ENCODE data around the gene KCNMA1. TPM values are rescaled to one million over a fixed set of nuclear protein-coding genes. Genes with fewer than 3 reads are reported as not detected.

KCNMA1 gene
- total RNA-seq, 1 experiment from 2014 or later = 20.7 TPM

DNA sequence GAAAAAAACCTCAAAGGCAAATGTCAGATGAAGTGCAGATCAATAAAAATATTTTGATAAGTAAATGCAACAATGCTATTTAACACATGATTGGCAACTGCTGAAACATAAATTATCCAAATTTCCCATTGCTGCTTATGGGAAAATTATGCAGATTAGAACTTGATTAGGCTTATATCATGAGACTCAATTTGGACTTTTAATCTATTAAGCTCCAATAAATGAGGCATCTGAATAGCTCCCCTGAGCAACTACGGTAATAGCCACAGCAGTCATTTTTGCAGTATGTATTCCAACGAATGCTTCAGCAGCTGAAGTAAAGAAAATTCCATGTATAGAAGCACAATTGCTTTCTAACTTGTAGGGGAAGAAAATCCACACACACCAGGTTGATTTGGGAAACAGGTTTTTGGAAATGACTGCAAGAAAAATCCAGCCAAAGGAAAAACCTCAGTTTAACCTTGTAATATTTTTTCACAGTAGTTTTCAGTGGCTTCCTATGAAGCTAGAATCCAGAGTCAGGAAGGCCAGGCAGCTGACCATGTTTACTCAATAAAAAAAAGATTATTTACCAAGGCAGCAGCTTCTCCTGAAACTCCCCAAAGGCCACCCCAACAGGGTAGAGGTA lies 716.1 kb downstream of the KCNMA1 start:
- Mint-ChIP-seq H3K27ac (ENCODE audit: unreplicated experiment) (no peak overlapping the region), H3K9me3 (ENCODE audit: unreplicated experiment) (no peaks in the 10 kb centered on the region), H3K36me3 (ENCODE audit: insufficient read depth, unreplicated experiment) (no peaks in the 10 kb centered on the region), H3K4me1 (ENCODE audit: low read depth, unreplicated experiment) (no peaks in the 10 kb centered on the region), H3K27me3 (ENCODE audit: insufficient read depth, unreplicated experiment) (no peaks in the 10 kb centered on the region), H3K4me3 (ENCODE audit: unreplicated experiment) (no peak overlapping the region)
- TF ChIP-seq, protein P1, sequence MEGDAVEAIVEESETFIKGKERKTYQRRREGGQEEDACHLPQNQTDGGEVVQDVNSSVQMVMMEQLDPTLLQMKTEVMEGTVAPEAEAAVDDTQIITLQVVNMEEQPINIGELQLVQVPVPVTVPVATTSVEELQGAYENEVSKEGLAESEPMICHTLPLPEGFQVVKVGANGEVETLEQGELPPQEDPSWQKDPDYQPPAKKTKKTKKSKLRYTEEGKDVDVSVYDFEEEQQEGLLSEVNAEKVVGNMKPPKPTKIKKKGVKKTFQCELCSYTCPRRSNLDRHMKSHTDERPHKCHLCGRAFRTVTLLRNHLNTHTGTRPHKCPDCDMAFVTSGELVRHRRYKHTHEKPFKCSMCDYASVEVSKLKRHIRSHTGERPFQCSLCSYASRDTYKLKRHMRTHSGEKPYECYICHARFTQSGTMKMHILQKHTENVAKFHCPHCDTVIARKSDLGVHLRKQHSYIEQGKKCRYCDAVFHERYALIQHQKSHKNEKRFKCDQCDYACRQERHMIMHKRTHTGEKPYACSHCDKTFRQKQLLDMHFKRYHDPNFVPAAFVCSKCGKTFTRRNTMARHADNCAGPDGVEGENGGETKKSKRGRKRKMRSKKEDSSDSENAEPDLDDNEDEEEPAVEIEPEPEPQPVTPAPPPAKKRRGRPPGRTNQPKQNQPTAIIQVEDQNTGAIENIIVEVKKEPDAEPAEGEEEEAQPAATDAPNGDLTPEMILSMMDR (IDR thresholded peaks at IDR 0.05; ENCODE audit: insufficient read depth in 1 of 2, low read depth in 1 of 2, low read length in 1 of 2, severe bottlenecking in 1 of 2, unreplicated experiment in 1 of 2) = no peak
- ChIA-PET POLR2A (no interaction called here), CTCF (no interaction called here)
- Histone ChIP-seq H3K4me3 (ENCODE audit: low read depth, low read length) (no peak overlapping the region), H3K27me3 (replicated peaks; ENCODE audit: control insufficient read depth, insufficient read depth, low read length) (no peaks in the 10 kb centered on the region; the same call in 1 of the 2 replicates), H3K4me1 (no peaks in the 10 kb centered on the region), H3K36me3 (ENCODE audit: control insufficient read depth, insufficient read depth, low read length) (no peaks in the 10 kb centered on the region), H3K9me3 (no peaks in the 10 kb centered on the region)
- DNase-seq = no peak
- intact Hi-C loops (cut with micrococcal nuclease; ENCODE audit: unreplicated experiment) = no loop called here
- no TSS peak for BruUV-seq (replicated peaks)

DNA sequence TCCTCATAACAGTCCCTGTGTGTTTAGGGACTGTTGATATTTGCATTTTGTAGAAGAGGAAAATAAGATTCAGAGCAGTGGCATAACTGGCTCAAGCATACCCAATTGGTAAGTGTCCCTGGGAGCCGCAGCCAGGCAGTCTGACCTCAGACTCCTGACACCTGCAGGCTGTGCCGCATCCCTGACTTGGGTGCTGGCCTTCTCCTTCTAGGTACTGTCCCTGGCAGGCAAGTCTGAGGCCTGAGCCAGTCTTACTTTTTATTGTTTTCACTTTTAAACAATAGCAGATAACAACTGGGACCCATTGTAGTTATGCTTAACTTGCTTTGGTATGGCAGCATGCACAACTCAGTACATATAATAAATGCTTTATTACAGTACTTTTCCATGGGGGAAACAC lies 717.0 kb downstream of the KCNMA1 start:
- Histone ChIP-seq H3K4me3 (ENCODE audit: low read depth, low read length) (no peak overlapping the region), H3K9me3 (no peaks in the 10 kb centered on the region), H3K4me1 (no peaks in the 10 kb centered on the region), H3K27me3 (replicated peaks; ENCODE audit: control insufficient read depth, insufficient read depth, low read length) (no peaks in the 10 kb centered on the region; the same call in 1 of the 2 replicates), H3K36me3 (ENCODE audit: control insufficient read depth, insufficient read depth, low read length) (no peaks in the 10 kb centered on the region)
- no peak overlapping the region for H3K4me3 Mint-ChIP-seq (ENCODE audit: unreplicated experiment)
- no peak overlapping the region for H3K27ac Mint-ChIP-seq (ENCODE audit: unreplicated experiment)
- H3K27me3 Mint-ChIP-seq (ENCODE audit: insufficient read depth, unreplicated experiment) = no peaks in the 10 kb centered on the region
- TF ChIP-seq, protein P1 (IDR thresholded peaks at IDR 0.05; ENCODE audit: insufficient read depth in 1 of 2, low read depth in 1 of 2, low read length in 1 of 2, severe bottlenecking in 1 of 2, unreplicated experiment in 1 of 2) = no peak
- BruUV-seq (replicated peaks) = no TSS peak
- ChIA-PET POLR2A (no interaction called here), CTCF (no interaction called here)
- DNase-seq = no peak
- H3K4me1 Mint-ChIP-seq (ENCODE audit: low read depth, unreplicated experiment) = no peaks in the 10 kb centered on the region
- no peaks in the 10 kb centered on the region for H3K9me3 Mint-ChIP-seq (ENCODE audit: unreplicated experiment)
- intact Hi-C loops (cut with micrococcal nuclease; ENCODE audit: unreplicated experiment) = no loop called here
- H3K36me3 Mint-ChIP-seq (ENCODE audit: insufficient read depth, unreplicated experiment) = no peaks in the 10 kb centered on the region

DNA sequence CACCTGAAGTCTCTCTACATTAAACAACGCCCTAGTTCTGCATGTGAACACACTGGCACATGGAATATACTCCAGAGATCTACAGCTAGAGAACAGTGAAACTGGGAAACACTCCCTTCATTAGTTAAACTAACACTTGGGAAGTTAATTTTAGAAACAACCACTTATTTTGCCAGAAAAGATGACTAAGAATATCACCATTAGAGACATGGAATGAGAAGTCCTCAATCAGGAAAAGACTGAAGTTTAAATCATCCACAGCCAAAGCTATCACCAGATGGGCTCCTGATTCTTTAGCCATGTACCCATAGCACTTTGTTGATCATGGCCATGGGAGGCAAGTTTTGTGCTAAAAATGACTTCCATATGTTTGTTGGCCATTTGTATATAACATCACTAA lies 719.5 kb downstream of the KCNMA1 start:
- no peaks in the 10 kb centered on the region for H3K9me3 Mint-ChIP-seq (ENCODE audit: unreplicated experiment)
- ChIA-PET POLR2A (no interaction called here), CTCF (no interaction called here)
- Histone ChIP-seq H3K4me1 (no peaks in the 10 kb centered on the region), H3K27me3 (replicated peaks; ENCODE audit: control insufficient read depth, insufficient read depth, low read length) (no peaks in the 10 kb centered on the region; the same call in 1 of the 2 replicates), H3K36me3 (ENCODE audit: control insufficient read depth, insufficient read depth, low read length) (no peaks in the 10 kb centered on the region), H3K4me3 (ENCODE audit: low read depth, low read length) (no peak overlapping the region), H3K9me3 (no peaks in the 10 kb centered on the region)
- intact Hi-C loops (cut with micrococcal nuclease; ENCODE audit: unreplicated experiment) = no loop called here
- H3K27me3 Mint-ChIP-seq (ENCODE audit: insufficient read depth, unreplicated experiment) = peaks cover 3% of the 10 kb centered on the region
- no peak overlapping the region for H3K27ac Mint-ChIP-seq (ENCODE audit: unreplicated experiment)
- BruUV-seq (replicated peaks) = no TSS peak
- no peak overlapping the region for H3K4me3 Mint-ChIP-seq (ENCODE audit: unreplicated experiment)
- no peaks in the 10 kb centered on the region for H3K36me3 Mint-ChIP-seq (ENCODE audit: insufficient read depth, unreplicated experiment)
- no peak for DNase-seq
- TF ChIP-seq, protein P1 (IDR thresholded peaks at IDR 0.05; ENCODE audit: insufficient read depth in 1 of 2, low read depth in 1 of 2, low read length in 1 of 2, severe bottlenecking in 1 of 2, unreplicated experiment in 1 of 2) = no peak
- no peaks in the 10 kb centered on the region for H3K4me1 Mint-ChIP-seq (ENCODE audit: low read depth, unreplicated experiment)
